Fibroblast of skin of right biceps (primary cell): ENCODE measurements around the gene SSBP2.
"Not testable (repeated sequence)": the region's sequence is repeated elsewhere in the genome, so short reads cannot be mapped to it uniquely, and the experiment has no call there.

Experiments
- DNase-seq: peaks from one replicate; pipeline ENCODE4 v3.0.0-alpha.2; 2013

SSBP2 gene

DNA sequence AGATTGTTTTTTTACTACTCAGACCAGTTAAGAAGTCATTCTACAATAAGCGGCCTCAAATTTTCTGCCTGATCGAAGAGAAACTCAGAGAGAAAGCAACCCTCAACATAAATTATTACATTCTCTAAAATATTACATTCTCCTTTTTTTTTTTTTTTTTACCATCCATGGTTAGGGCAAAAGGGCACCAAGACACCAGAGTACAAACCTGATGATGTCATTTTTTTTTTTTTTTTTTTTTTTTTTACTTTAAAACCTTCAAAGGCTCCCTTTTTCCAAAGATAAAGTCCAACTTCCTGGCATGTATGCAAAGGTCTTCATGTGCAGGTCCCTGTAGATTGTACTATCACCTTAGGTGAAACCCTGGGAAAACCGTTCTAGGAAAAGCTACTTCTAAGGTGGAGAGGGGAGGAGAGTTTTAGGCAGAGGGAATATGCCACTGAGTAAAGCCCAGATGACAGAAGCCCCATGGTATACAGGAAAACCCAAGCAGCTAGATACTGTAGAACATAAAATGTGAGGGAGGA lies 104.4 kb downstream of the SSBP2 start:
- no peak for DNase-seq

DNA sequence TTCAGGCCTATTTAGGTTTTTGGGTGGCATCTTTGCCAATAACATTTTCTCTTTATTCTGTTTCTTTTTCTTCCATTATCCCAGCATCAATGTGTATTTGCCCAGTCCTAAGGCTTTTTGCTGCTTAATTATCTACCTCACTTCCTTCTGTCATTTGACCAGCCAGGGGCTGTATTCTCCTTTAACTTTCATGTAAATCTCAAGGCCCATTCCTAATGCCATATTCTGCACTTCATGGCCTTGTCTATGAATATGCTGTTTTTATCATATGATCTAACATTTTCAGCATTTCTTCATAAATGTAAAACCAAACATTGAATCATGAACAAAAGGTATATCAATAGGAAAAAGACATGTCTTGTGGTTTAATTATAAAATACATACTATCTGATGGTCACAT lies 108.7 kb downstream of the SSBP2 start:
- DNase-seq = no peak

DNA sequence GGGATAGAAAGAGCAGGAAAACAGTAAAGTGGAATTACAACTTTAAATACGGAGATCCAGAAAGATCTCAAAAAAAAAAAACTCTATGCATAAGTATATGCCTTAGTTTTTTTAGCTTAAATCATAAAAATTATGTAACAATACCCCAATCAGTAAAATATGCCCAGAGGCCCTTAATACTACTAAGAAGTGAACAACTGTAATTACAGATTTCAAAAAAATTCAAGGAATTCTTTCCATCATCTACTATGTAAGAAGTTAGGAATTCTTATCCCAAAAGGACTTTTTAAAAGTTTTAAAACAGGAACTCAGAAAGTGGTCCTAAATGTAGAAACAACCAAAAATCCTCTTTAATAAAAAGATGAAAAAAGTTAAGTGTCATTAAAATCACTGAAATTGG lies 111.3 kb downstream of the SSBP2 start:
- DNase-seq = peak; percentile 46

DNA sequence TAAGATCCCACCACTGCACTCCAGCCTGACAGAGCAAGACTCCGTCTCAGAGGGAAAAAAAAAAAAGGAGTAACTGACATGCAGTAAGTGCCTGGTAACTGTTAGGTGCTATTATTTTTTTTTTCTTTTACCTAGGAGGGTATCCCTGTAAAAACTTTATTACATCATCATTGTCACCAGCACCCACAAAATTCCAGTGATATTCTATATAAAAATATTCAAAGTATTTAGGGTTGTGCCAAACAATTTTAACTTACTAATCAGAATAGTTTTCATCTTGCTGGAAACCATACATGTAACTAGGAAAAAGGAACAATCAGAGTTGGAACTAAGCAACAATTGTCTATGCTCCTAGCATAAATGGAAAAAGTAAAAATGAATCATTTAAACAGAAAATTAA lies 112.4 kb downstream of the SSBP2 start:
- DNase-seq = peak; percentile 49

DNA sequence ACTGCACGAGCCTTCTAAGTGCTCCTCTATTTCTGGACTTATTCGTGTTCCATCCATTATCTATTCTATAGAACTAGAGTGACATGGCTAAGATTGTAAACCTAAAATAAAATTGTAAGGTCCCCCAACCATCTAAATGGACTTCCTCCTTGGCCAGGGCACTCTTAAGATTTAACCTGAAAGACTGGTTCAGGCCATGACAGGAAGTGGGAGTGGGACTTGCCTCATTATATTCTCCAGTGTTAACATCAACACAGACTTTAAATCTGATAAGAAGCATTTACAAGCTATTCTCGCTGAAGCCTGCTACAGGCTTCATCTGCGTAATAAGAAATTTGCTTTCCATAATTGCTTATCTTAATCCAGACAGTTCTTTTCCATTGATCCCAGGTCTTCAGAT lies 117.0 kb downstream of the SSBP2 start:
- DNase-seq = no peak

DNA sequence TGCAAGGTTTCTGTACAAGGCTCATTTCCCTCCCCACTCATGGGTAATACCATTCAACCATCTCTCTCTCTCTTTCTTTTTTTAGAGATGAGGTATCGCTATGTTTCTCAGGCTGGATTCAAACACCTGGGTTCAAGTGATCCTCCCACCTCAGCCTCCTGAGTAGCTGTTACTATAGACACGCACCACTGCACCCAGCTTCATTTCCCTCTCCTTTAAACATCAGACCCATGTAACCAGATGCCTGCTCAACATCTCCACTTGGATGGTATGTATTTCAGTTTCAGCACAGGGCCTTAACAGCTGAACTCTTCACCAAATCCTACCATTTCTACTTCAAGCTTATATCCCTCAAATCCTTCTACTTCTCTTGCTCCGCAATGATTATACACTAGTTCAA lies 117.4 kb downstream of the SSBP2 start:
- no peak for DNase-seq

DNA sequence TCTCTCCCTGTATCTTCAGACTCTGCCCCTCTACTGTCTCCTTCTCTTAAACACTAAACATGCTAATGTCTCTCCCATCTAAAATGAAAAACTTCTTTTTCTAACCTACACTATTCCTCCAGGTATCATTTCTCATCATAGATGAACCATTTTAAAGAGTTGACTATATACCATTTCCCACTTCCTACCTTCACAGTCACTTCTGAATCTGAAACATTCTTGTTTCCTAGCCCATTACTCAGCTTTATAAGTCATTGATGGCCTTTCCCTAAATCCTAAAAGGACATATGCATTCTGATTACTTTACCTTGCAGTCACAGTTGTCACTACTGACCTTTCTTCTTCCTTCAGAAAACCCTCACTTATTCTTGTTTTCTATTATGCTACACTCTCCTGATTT lies 118.2 kb downstream of the SSBP2 start:
- DNase-seq = no peak

DNA sequence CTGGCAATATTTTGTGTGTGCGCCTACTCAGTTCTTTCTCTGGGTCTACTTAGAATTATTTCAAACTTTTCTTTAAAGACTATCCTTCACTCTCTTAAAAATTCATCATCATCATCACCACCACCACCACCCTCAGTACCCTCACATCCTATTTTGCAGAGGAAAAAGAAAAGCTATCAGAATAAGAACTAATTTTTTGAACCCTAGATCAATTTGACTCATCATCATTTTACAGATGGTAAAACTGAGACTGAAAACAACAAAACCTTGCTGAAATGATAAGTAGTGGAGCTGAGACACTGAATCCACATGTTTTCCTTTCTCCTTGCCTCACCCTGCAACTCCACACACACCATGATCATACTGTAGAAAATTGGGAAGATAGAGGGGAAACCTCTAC lies 119.3 kb downstream of the SSBP2 start:
- no peak for DNase-seq

DNA sequence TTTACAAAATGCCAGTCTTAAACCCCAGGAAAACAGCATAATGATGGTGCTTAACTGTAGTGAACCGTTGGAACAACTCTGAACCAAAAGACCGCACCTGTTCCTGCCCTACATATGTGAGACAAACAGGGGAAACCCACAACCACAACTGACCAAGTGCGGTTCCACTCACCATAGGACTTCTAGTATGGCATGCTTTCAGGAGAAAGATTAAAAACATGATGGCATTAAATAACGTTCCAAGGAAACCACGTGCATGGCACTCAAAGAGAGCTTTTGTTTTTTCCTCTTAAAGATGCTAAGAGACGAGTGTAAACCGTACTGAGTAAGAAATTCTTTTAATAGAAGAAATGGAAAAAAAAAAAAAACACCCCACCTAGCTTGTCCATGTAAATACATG lies 119.8 kb downstream of the SSBP2 start:
- no peak for DNase-seq

DNA sequence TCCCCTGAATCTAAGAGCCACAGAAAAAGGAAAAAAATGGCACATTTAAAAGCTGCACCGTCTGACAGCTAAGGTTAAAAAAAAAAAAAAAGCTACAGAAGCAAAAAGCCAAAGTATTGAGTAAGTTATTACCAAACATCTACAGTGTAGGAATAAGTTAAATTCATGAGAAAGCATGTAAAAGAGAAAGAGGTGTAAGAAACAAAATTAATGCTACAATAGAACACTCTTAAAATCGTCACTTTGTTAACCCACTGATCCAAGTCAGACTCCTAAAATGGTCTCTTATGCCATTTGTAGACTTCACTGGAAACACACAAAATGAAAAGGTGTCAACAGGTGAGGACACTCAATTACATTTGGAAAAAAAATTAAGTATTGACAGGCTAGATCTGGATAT lies 120.2 kb downstream of the SSBP2 start:
- DNase-seq = no peak

DNA sequence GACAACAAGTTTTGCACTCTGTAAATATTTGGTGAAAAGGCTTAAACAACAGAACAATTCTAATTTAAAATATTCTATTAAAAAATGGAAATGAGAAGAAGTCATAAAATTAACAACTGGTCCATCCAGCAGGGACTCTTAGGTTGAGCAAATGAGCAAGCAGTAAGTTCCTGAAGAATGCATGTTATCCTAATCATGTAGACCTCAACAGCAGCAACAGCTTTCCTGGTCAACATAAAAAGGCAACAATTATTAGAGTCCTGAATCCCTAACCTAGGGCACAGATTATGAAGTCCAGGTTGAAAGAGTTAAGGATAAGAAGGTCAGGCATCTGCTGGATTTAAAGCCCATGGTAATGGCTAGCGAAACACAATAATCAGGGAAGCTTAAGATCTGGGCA lies 120.9 kb downstream of the SSBP2 start:
- no peak for DNase-seq

DNA sequence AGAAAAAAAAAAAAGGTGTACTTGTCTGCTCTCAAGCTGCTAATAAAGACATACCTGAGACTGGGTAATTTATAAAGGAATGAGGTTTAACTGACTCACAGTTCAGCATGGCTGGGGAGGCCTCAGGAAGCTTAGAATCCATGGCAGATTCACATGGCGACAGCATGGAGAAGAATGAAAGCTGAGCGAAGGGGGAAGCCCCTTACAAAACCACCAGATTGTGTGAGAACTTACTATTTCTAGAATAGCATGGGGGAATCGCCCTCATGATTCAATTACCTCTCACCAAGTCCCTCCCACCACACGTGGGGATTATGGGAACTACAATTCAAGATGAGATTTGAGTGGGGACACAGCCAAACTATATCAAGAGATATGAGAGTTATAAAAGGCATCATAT lies 122.8 kb downstream of the SSBP2 start:
- DNase-seq = peak; percentile 5

DNA sequence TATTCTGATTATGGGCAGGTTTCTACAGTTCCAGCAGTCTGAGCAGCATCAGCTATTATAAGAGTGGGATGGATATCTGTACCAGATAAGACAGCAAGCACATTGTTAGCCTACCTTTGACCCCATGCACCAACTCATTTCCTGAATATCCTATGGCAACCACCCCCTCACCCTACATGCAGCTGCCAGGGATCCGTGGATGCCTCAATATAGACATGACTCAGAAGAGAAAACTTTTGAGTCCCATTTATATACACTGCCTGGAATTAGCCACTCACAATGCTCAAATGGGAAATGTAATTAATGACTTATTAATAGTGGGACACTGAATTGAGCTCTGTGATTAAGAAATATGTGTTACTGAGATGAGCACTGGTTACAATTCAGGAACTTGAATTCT lies 124.4 kb downstream of the SSBP2 start:
- DNase-seq = peak; percentile 89

DNA sequence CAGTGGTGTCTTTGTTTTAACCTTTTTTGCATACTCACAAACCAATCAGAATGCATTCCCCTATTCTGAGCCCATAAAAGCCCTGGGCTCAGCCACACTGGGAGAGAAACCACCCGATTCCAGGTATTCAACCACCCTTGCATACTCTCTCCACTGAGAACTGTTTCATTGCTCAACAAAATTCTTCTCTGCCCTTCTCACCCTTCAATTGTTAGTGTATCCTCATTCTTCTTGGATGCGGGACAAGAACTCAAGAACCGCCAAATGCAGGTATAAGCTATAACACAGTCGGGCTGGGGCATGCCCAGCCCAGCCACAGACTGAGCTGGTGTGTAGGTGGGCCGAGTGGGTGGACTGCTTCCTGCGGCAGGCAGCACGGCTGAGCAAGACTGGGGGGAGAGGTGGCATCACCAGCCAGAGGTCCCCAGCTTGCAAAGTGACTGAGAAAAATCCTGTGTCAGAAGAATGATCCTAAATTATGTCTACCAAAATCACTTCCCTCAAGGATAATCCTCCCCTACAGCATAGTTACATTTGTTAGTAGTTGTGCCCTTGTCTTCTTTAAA lies 141.0 kb downstream of the SSBP2 start:
- no peak for DNase-seq

DNA sequence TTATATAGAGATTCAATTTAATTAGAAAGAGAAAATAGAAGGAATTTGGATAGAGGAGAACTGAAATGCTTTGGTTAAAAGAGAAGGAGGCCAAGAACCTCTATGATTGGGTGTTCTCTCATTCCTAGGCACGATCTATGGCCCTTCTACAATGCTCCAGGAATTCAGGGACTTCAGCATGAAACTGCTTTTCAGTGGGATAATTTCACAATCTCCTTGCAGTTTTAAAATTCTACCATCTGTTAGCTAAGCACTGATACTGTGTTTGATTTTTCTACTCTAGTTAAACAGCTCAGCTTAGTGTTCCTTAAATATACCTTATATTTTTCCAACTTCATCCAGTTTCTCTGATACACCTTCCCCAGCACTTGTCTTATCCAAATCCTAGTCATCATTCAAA lies 141.9 kb downstream of the SSBP2 start:
- DNase-seq = no peak

DNA sequence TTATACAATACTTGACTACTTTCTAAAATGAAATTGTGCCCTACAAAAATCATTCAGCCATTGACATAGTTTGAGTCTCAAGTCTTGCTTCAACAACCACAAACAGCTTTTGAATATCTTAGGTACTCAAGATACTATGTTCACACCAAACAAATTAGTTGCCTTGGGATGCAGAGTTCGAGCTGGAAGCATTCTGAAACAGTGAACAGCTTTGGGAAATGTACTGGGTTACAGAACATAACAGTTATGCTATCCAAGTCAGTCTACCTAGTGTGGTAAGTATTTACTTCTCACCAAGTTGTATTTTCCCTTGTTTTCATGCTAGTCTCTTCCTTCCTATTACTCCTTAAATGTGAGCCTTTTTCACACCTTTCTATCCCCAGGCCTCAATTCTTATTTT lies 143.2 kb downstream of the SSBP2 start:
- DNase-seq = no peak

DNA sequence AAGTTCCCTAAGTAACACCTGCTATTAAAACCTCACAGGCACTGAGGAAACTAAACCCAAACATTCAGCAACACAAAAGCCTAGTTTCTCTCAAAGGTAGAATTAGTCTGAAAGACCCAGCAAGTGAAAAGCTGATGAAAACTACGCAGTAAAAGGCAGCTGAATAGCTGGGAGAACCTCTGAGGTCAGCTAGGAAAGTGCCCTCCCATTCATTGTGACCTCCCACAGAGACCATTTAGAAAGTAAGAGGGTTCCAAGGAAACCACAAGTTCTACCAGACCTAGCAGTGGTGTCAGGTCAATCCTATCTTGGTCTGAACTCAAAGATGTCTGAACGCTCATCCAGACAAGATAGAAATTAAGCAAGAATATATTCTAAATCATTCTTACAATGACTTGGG lies 144.7 kb downstream of the SSBP2 start:
- DNase-seq = no peak

DNA sequence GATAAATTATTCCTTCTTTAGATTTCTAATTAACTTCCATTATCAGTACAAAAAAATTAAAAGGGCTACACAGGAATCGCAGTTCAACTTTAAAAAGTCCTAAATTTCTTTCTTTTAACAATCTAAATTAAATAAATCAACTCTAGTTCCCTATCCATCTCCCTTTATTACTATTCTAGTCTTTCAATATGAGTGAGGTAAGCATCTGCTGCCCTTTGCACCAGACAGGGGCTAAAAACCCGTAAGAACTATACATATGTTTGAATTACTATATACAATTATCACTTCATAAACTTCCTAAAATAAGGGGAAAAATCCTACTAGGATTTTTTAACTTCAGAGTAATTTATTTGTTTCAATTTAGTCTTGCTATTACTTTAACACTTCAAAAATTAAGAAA lies 145.6 kb downstream of the SSBP2 start:
- no peak for DNase-seq

DNA sequence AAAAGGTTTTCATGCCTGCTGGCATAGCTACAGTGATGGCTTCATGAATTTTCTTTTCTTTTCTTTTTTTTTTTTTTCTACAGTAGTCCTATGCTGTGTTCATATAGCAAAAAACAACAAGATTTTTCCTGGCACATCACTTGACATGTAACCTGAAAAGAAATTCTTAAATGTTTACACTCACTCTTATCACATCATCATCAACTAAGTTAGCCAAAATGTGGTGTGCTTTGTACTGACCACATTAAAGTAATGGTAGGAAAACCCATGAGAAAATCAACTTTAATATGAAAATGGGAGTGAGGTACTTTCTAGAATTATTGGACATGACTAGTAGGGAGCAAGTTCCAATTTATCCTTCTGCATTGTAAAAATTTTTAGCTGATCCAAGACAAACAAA lies 146.7 kb downstream of the SSBP2 start:
- no peak for DNase-seq

DNA sequence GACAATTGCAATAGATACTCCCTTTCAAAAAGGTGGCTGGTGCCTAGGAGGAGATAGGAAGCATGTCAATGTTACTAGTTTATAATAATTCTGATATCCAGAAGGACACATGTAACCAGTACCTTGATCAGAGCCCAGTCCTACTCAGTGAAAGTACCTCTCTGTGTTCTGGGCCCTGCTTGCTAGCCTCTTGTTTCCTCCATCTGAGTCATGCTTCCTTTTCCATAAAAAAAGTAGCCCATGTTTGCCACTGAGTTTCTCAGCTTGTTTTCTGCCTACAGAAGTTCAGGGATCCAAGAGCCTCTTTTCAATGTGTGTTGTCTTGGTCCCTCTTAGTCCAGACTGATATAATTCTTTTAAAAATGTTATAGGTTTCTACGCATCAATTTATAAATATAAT lies 149.0 kb downstream of the SSBP2 start:
- peak; percentile 6 for DNase-seq

DNA sequence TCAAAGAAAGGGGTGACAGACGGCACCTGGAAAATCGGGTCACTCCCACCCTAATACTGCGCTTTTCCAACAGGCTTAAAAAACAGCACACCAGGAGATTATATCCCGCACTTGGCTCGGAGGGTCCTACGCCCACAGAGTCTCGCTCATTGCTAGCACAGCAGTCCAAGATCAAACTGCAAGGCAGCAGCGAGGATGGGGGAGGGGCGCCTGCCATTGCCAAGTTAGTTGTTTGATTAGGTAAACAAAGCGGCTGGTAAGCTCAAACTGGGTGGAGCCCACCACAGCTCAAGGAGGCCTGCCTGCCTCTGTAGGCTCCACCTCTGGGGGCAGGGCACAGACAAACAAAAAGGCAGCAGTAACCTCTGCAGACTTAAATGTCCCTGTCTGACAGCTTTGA lies 158.8 kb downstream of the SSBP2 start:
- not testable (repeated sequence) for DNase-seq

DNA sequence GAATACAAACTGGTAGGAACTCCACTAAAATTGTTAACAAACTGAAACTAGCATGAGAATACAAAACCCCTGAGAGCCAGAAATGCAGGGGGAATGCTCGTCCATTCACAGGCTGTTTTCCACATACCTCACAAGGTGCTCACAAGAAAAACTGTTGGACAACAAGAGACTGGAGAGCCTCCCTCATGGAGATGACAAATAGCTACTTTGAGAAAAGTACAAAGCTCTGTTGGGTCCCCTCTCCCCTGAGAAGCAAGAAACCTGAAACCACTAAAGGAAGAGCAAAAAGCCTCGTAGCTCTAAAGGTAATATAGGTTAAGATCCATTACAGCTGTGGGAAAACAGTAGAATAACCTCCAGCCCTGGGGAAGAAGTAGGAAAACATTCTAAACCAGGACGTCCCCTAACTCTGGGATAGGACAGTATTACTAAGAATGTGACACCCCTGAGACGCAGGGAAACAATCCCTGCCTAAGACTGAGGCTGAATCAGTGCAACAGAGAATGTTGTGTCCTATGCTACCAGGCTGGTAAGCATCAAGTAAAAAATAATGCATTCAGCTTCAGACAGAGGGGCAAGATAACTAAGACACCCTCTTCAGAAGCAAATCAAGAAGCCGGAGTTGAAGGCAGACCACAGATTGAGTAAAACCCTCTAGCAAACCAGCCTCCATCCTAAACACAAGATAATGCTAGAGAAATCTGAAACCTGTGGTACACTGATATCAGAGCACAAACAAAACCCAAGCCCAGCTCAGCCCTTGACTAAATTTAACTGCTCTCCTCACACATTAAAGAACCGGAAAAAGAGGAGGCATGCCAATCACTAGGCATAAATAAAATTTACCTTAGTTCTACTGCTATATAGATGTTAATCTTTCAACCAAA lies 160.2 kb downstream of the SSBP2 start:
- no peak for DNase-seq

DNA sequence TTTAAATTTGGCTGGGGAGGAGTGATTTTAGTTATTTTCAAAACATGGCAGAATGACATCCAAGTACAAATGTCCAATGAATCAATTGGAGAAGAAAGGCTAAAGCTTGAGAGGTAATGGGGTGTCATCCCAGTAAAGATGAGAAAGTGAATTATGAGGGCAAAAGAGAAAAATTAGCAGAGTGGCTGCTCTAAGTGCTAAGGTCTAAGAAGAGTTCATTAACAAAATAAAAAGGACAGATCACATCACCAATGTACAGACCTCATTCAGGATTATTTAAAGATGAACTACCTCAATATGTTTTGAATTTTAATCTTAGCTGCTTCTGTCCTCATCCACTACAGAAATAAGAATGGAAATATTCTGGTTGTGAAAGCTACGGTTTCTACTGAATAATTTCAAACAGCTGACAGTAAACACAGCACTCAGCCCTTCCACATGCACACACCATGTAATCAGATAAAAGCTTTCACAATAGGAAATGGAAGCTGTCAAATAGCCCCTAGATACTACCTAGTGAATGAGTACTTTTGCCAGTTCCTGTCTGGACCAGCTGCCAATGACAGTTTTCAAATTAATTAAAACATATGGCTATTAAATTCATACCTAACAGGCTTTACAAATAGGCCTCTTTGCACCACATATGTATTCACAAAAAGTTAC lies 171.5 kb downstream of the SSBP2 start:
- DNase-seq = peak; percentile 3

DNA sequence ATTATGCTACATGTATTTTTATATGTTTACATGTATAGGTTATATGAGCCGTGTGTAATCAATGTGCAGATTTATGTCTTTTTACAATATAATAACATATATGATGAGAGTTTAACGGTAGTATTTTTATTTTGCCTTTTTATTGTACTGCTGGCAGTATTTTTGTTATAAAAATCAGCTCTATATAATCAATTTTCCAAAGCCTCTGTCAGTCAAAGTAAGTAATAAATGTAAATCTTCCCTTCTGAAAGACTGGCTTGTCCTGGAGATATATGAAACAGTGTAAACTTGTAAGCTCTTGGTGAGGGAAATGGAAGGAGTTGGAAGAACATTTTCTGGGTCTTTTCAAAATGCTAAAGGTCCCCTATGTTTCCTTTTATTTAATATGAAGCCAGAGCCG lies 173.8 kb downstream of the SSBP2 start:
- DNase-seq = no peak
